ENCODE results near the gene VPS37D.
A peak's percentile ranks its signal among the peaks of the same experiment; 100 is the strongest.

- TF ChIP-seq ZNF138 (tag by site-specific recombination; IDR thresholded peaks at IDR 0.05; ENCODE audit: borderline replicate concordance) (no peak), ZSCAN5A (tag by site-specific recombination; IDR thresholded peaks at IDR 0.05) (no peak), SCRT2 (tag by site-specific recombination; IDR thresholded peaks at IDR 0.05) (no peak), CTCF (tag by site-specific recombination; IDR thresholded peaks at IDR 0.05) (peak; percentile 41; the same call in 1 of the 2 replicates), ZNF292 (tag by site-specific recombination; IDR thresholded peaks at IDR 0.05; ENCODE audit: borderline replicate concordance, low read depth) (no peak), ZSCAN16 (tag by site-specific recombination; IDR thresholded peaks at IDR 0.05) (no peak), ZNF362 (tag by site-specific recombination; IDR thresholded peaks at IDR 0.05) (no peak), ZNF341 (tag by site-specific recombination; IDR thresholded peaks at IDR 0.05; ENCODE audit: low read depth) (peak; percentile 91), ATF2 (tag by site-specific recombination; IDR thresholded peaks at IDR 0.05; ENCODE audit: low read depth) (no peak)
- TF ChIP-seq, protein P1, sequence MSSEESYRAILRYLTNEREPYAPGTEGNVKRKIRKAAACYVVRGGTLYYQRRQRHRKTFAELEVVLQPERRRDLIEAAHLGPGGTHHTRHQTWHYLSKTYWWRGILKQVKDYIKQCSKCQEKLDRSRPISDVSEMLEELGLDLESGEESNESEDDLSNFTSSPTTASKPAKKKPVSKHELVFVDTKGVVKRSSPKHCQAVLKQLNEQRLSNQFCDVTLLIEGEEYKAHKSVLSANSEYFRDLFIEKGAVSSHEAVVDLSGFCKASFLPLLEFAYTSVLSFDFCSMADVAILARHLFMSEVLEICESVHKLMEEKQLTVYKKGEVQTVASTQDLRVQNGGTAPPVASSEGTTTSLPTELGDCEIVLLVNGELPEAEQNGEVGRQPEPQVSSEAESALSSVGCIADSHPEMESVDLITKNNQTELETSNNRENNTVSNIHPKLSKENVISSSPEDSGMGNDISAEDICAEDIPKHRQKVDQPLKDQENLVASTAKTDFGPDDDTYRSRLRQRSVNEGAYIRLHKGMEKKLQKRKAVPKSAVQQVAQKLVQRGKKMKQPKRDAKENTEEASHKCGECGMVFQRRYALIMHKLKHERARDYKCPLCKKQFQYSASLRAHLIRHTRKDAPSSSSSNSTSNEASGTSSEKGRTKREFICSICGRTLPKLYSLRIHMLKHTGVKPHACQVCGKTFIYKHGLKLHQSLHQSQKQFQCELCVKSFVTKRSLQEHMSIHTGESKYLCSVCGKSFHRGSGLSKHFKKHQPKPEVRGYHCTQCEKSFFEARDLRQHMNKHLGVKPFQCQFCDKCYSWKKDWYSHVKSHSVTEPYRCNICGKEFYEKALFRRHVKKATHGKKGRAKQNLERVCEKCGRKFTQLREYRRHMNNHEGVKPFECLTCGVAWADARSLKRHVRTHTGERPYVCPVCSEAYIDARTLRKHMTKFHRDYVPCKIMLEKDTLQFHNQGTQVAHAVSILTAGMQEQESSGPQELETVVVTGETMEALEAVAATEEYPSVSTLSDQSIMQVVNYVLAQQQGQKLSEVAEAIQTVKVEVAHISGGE (tag by site-specific recombination; conservative IDR thresholded peaks at IDR 0.05; ENCODE audit: low read depth), result no peak
- TF ChIP-seq, protein P2, sequence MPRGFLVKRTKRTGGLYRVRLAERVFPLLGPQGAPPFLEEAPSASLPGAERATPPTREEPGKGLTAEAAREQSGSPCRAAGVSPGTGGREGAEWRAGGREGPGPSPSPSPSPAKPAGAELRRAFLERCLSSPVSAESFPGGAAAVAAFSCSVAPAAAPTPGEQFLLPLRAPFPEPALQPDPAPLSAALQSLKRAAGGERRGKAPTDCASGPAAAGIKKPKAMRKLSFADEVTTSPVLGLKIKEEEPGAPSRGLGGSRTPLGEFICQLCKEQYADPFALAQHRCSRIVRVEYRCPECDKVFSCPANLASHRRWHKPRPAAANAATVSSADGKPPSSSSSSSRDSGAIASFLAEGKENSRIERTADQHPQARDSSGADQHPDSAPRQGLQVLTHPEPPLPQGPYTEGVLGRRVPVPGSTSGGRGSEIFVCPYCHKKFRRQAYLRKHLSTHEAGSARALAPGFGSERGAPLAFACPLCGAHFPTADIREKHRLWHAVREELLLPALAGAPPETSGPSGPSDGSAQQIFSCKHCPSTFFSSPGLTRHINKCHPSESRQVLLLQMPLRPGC (tag by site-specific recombination; IDR thresholded peaks at IDR 0.05), result no peak
Measured at GRCh38 chr7:73626814-73627213, 40.8 kb upstream of the VPS37D start.

Measured in HEK293 (cell line).